ENCODE data around the gene SECISBP2. TPM values are rescaled to one million over a fixed set of nuclear protein-coding genes. Genes with fewer than 3 reads are reported as not detected.

Gene SECISBP2
- total and polyA plus RNA-seq, 3 experiments from 2014 or later = 22.4 to 37.0 (median 36.7) TPM

- H3K36me3 ChIP-seq (ENCODE audit: insufficient read depth, low read length) = peaks cover 45% of the 10 kb centered on the region
- Mint-ChIP-seq H3K4me1 (peaks cover 0 to 22% (median 2%) of the 10 kb centered on the region in 3 donors), H3K27me3 (no peaks in the 10 kb centered on the region), H3K27ac (peak overlapping the region in 5 of 8 donors; percentile 19 to 87 (median 39)), H3K4me3 (no peak overlapping the region), H3K9me3 (no peaks in the 10 kb centered on the region), H3K36me3 (peaks cover 0 to 57% (median 17%) of the 10 kb centered on the region in 3 donors)
- H3K9me3 ChIP-seq (ENCODE audit: low read length) = no peaks in the 10 kb centered on the region
- ChIA-PET POLR2A (no interaction called here), CTCF (no interaction called here)
- no peaks in the 10 kb centered on the region for H3K27me3 ChIP-seq (ENCODE audit: insufficient read depth, low read length, poor library complexity, severe bottlenecking)
- no peaks in the 10 kb centered on the region for H3K4me1 ChIP-seq (ENCODE audit: insufficient read depth, low read length)
- no peak overlapping the region for H3K27ac ChIP-seq (ENCODE audit: low read depth, low read length)
- no peak for DNase-seq
- no peak overlapping the region for H3K4me3 ChIP-seq (ENCODE audit: low read length)
Observed at GRCh38 chr9:89363921-89364665, 45.8 kb downstream of the SECISBP2 start.

GRCh38 chr9:89364666-89365531, 46.6 kb downstream of the SECISBP2 start:
- POLR2A ChIA-PET = no interaction called here
- Mint-ChIP-seq H3K27ac (peak overlapping the region in 6 of 8 donors; percentile 33 to 62 (median 40)), H3K36me3 (peaks cover 0 to 49% (median 16%) of the 10 kb centered on the region in 3 donors), H3K4me1 (peaks cover 0 to 20% (median 2%) of the 10 kb centered on the region in 3 donors), H3K27me3 (no peaks in the 10 kb centered on the region), H3K4me3 (peak overlapping the region in 1 of 7 donors; percentile 18), H3K9me3 (no peaks in the 10 kb centered on the region)
- Histone ChIP-seq H3K27me3 (ENCODE audit: insufficient read depth, low read length, poor library complexity, severe bottlenecking) (no peaks in the 10 kb centered on the region), H3K36me3 (ENCODE audit: insufficient read depth, low read length) (peaks cover 39% of the 10 kb centered on the region), H3K27ac (ENCODE audit: low read depth, low read length) (no peak overlapping the region), H3K9me3 (ENCODE audit: low read length) (no peaks in the 10 kb centered on the region), H3K4me1 (ENCODE audit: insufficient read depth, low read length) (no peaks in the 10 kb centered on the region), H3K4me3 (ENCODE audit: low read length) (no peak overlapping the region)
- DNase-seq = no peak
- CTCF ChIA-PET = no interaction called here

- peaks cover 0 to 17% (median 1%) of the 10 kb centered on the region in 3 donors for H3K4me1 Mint-ChIP-seq
- H3K27me3 Mint-ChIP-seq = no peaks in the 10 kb centered on the region
- H3K27ac Mint-ChIP-seq = peak overlapping the region in 5 of 8 donors; percentile 34 to 62 (median 55)
- CTCF ChIA-PET = no interaction called here
- Histone ChIP-seq H3K36me3 (ENCODE audit: insufficient read depth, low read length) (peaks cover 34% of the 10 kb centered on the region), H3K27ac (ENCODE audit: low read depth, low read length) (no peak overlapping the region), H3K9me3 (ENCODE audit: low read length) (no peaks in the 10 kb centered on the region), H3K27me3 (ENCODE audit: insufficient read depth, low read length, poor library complexity, severe bottlenecking) (no peaks in the 10 kb centered on the region), H3K4me3 (ENCODE audit: low read length) (no peak overlapping the region), H3K4me1 (ENCODE audit: insufficient read depth, low read length) (no peaks in the 10 kb centered on the region)
- POLR2A ChIA-PET = no interaction called here
- H3K4me3 Mint-ChIP-seq = no peak overlapping the region
- H3K36me3 Mint-ChIP-seq = peaks cover 0 to 43% (median 13%) of the 10 kb centered on the region in 3 donors
- no peaks in the 10 kb centered on the region for H3K9me3 Mint-ChIP-seq
- DNase-seq = no peak
Observed at GRCh38 chr9:89365532-89365912, 47.2 kb downstream of the SECISBP2 start.

GRCh38 chr9:89366711-89367110, 48.4 kb downstream of the SECISBP2 start:
- Histone ChIP-seq H3K27me3 (ENCODE audit: insufficient read depth, low read length, poor library complexity, severe bottlenecking) (no peaks in the 10 kb centered on the region), H3K27ac (ENCODE audit: low read depth, low read length) (no peak overlapping the region), H3K9me3 (ENCODE audit: low read length) (no peaks in the 10 kb centered on the region), H3K4me3 (ENCODE audit: low read length) (no peak overlapping the region), H3K36me3 (ENCODE audit: insufficient read depth, low read length) (peaks cover 22% of the 10 kb centered on the region), H3K4me1 (ENCODE audit: insufficient read depth, low read length) (no peaks in the 10 kb centered on the region)
- H3K4me1 Mint-ChIP-seq = peaks cover 0 to 14% (median 0%) of the 10 kb centered on the region in 3 donors
- H3K36me3 Mint-ChIP-seq = peaks cover 0 to 31% (median 1%) of the 10 kb centered on the region in 3 donors
- no peaks in the 10 kb centered on the region for H3K9me3 Mint-ChIP-seq
- POLR2A ChIA-PET = no interaction called here
- CTCF ChIA-PET = no interaction called here
- H3K27me3 Mint-ChIP-seq = no peaks in the 10 kb centered on the region
- H3K4me3 Mint-ChIP-seq = no peak overlapping the region
- no peak for DNase-seq
- peak overlapping the region in 5 of 8 donors; percentile 17 to 63 (median 29) for H3K27ac Mint-ChIP-seq

- Histone ChIP-seq H3K4me3 (ENCODE audit: low read length) (no peak overlapping the region), H3K36me3 (ENCODE audit: insufficient read depth, low read length) (peaks cover 17% of the 10 kb centered on the region), H3K27ac (ENCODE audit: low read depth, low read length) (no peak overlapping the region), H3K27me3 (ENCODE audit: insufficient read depth, low read length, poor library complexity, severe bottlenecking) (no peaks in the 10 kb centered on the region), H3K9me3 (ENCODE audit: low read length) (no peaks in the 10 kb centered on the region), H3K4me1 (ENCODE audit: insufficient read depth, low read length) (no peaks in the 10 kb centered on the region)
- ChIA-PET CTCF (interaction anchor here (0.7 kb wide), 1 partner anchor 181 kb away, joined by 3 read pairs; no protein-coding TSS in a partner anchor), POLR2A (no interaction called here)
- Mint-ChIP-seq H3K4me3 (no peak overlapping the region), H3K36me3 (peaks cover 0 to 25% (median 0%) of the 10 kb centered on the region in 3 donors), H3K4me1 (peaks cover 0 to 15% (median 2%) of the 10 kb centered on the region in 3 donors), H3K27me3 (no peaks in the 10 kb centered on the region), H3K27ac (peak overlapping the region in 2 of 8 donors; percentile 63 to 75), H3K9me3 (peaks cover 0 to 2% (median 0%) of the 10 kb centered on the region in 5 donors)
- no peak for DNase-seq
Observed at GRCh38 chr9:89367281-89367680, 49.0 kb downstream of the SECISBP2 start.

GRCh38 chr9:89367726-89368437, 49.6 kb downstream of the SECISBP2 start:
- H3K4me1 Mint-ChIP-seq = peaks cover 0 to 21% (median 8%) of the 10 kb centered on the region in 3 donors
- Histone ChIP-seq H3K9me3 (ENCODE audit: low read length) (no peaks in the 10 kb centered on the region), H3K27ac (ENCODE audit: low read depth, low read length) (no peak overlapping the region), H3K4me1 (ENCODE audit: insufficient read depth, low read length) (no peaks in the 10 kb centered on the region), H3K4me3 (ENCODE audit: low read length) (no peak overlapping the region), H3K36me3 (ENCODE audit: insufficient read depth, low read length) (peaks cover 12% of the 10 kb centered on the region), H3K27me3 (ENCODE audit: insufficient read depth, low read length, poor library complexity, severe bottlenecking) (no peaks in the 10 kb centered on the region)
- peak overlapping the region in 1 of 7 donors; percentile 15 for H3K4me3 Mint-ChIP-seq
- peak overlapping the region in 4 of 8 donors; percentile 17 to 87 (median 74) for H3K27ac Mint-ChIP-seq
- H3K27me3 Mint-ChIP-seq = peaks cover 0 to 2% of the 10 kb centered on the region in 2 donors
- ChIA-PET POLR2A (no interaction called here), CTCF (interaction anchor here (0.7 kb wide), 1 partner anchor 180 kb away, joined by 3 read pairs; no protein-coding TSS in a partner anchor)
- peaks cover 0 to 23% (median 0%) of the 10 kb centered on the region in 3 donors for H3K36me3 Mint-ChIP-seq
- H3K9me3 Mint-ChIP-seq = peaks cover 0 to 4% (median 0%) of the 10 kb centered on the region in 5 donors
- no peak for DNase-seq

- H3K27me3 Mint-ChIP-seq = peaks cover 0 to 2% of the 10 kb centered on the region in 2 donors
- H3K9me3 Mint-ChIP-seq = peaks cover 0 to 4% (median 0%) of the 10 kb centered on the region in 5 donors
- H3K36me3 Mint-ChIP-seq = peaks cover 0 to 17% (median 0%) of the 10 kb centered on the region in 3 donors
- no peaks in the 10 kb centered on the region for H3K4me1 ChIP-seq (ENCODE audit: insufficient read depth, low read length)
- H3K36me3 ChIP-seq (ENCODE audit: insufficient read depth, low read length) = peaks cover 6% of the 10 kb centered on the region
- no peak for DNase-seq
- H3K9me3 ChIP-seq (ENCODE audit: low read length) = no peaks in the 10 kb centered on the region
- no peak overlapping the region for H3K4me3 Mint-ChIP-seq
- peaks cover 4 to 28% (median 15%) of the 10 kb centered on the region in 3 donors for H3K4me1 Mint-ChIP-seq
- CTCF ChIA-PET = no interaction called here
- POLR2A ChIA-PET = interaction anchor here (1.1 kb wide), 1 partner anchor 14 kb away, joined by 3 read pairs; no protein-coding TSS in a partner anchor
- H3K27ac Mint-ChIP-seq = peak overlapping the region in 2 of 8 donors; percentile 19 to 87
- no peak overlapping the region for H3K4me3 ChIP-seq (ENCODE audit: low read length)
- H3K27me3 ChIP-seq (ENCODE audit: insufficient read depth, low read length, poor library complexity, severe bottlenecking) = no peaks in the 10 kb centered on the region
- H3K27ac ChIP-seq (ENCODE audit: low read depth, low read length) = no peak overlapping the region
Observed at GRCh38 chr9:89368550-89368949, 50.2 kb downstream of the SECISBP2 start.
